Loucy (cell line): Measurements from ENCODE around the gene PKLR.

ENCODE experiments used
- H2AFZ ChIP-seq: fragments of 200-600 bp; sonication (generic); 2 replicates; pipeline ENCODE4 v1.6.0; 2016; ENCODE audit warnings: antibody characterized with exemption, mild to moderate bottlenecking, low read length, moderate library complexity
- H3F3A ChIP-seq: fragments of 200-600 bp; 2 replicates; pipeline ENCODE4 v1.6.0; 2016; ENCODE audit warnings: antibody characterized with exemption, low read depth, mild to moderate bottlenecking
- H3K27me3 ChIP-seq: fragments of 200-600 bp; sonication (generic); 2 replicates; pipeline ENCODE4 v1.6.1; 2014; ENCODE audit warnings: low read length, mild to moderate bottlenecking; ENCODE audit not compliant: insufficient read depth, poor library complexity, severe bottlenecking
- H3K36me3 ChIP-seq: fragments of 200-600 bp; sonication (generic); 2 replicates; pipeline ENCODE4 v1.6.1; 2016; ENCODE audit warnings: low read length; ENCODE audit not compliant: insufficient read depth
- H3K4me1 ChIP-seq: fragments of 200-600 bp; sonication (generic); 2 replicates; pipeline ENCODE4 v1.5.1; 2014; ENCODE audit warnings: low read length, mild to moderate bottlenecking; ENCODE audit not compliant: insufficient read depth, poor library complexity, severe bottlenecking
- H3K4me2 ChIP-seq: fragments of 200-600 bp; sonication (generic); 2 replicates; pipeline ENCODE4 v1.6.0; 2014; ENCODE audit warnings: antibody characterized with exemption, low read length, low read depth, mild to moderate bottlenecking; ENCODE audit not compliant: poor library complexity, severe bottlenecking
- H3K4me3 ChIP-seq: fragments of 200-600 bp; sonication (generic); 2 replicates; pipeline ENCODE4 v1.5.1; 2014; ENCODE audit warnings: low read length, mild to moderate bottlenecking, mixed read lengths; ENCODE audit not compliant: poor library complexity, severe bottlenecking
- H3K79me2 ChIP-seq: fragments of 200-600 bp; sonication (generic); 2 replicates; pipeline ENCODE4 v1.6.1; 2014; ENCODE audit warnings: low read length; ENCODE audit not compliant: insufficient read depth
- H3K9ac ChIP-seq: fragments of 200-600 bp; sonication (generic); 2 replicates; pipeline ENCODE4 v1.6.0; 2014; ENCODE audit warnings: mild to moderate bottlenecking, low read depth, low read length, moderate library complexity; ENCODE audit not compliant: poor library complexity, severe bottlenecking
- H3K9me2 ChIP-seq: fragments of 200-600 bp; sonication (generic); replicated peaks from 2 replicates; pipeline ENCODE4 v1.6.1; 2016; ENCODE audit warnings: low read depth, low read length, mixed read lengths
- H3K9me3 ChIP-seq: fragments of 200-600 bp; sonication (generic); 2 replicates; pipeline ENCODE4 v1.6.1; 2014; ENCODE audit warnings: mild to moderate bottlenecking, antibody characterized with exemption, low read length, low read depth; ENCODE audit not compliant: insufficient read depth
- H4K20me1 ChIP-seq: fragments of 200-600 bp; sonication (generic); 2 replicates; pipeline ENCODE4 v1.6.0; 2014; ENCODE audit warnings: antibody characterized with exemption, low read length, mild to moderate bottlenecking; ENCODE audit not compliant: insufficient read depth, poor library complexity, severe bottlenecking
- CTCF ChIP-seq: fragments of 200-600 bp; sonication (generic); conservative IDR thresholded peaks from 2 replicates; pipeline ENCODE4 v1.5.1; 2014; ENCODE audit warnings: mild to moderate bottlenecking, antibody characterized with exemption, low read length
- EZH2phosphoT487 ChIP-seq: fragments of 200-600 bp; IDR thresholded peaks from 2 replicates; pipeline ENCODE4 v1.6.1; 2018; ENCODE audit warnings: antibody characterized with exemption, mild to moderate bottlenecking, moderate library complexity, borderline replicate concordance

Gene PKLR

DNA sequence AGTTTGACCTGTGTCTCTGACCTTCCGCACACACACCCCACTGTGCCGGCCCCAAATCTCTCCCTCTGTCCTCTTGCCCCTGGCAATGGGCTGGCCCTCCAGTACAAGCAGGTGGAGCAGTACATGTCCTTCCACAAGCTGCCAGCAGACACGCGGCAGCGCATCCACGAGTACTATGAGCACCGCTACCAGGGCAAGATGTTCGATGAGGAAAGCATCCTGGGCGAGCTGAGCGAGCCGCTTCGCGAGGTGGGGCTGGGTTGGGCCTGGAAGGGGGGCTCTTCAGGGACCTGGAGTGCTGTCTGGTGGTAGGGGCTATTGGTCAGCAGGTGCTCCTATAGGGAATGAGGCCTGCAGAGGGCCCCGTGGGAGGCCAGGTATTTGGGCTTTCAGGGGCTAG is 16.2 kb downstream of the PKLR start:
- H4K20me1 ChIP-seq, result no peaks in the 10 kb centered on the region
- H3K9me2 ChIP-seq, result no peaks in the 10 kb centered on the region
- no peak overlapping the region for H3K4me2 ChIP-seq
- H3K79me2 ChIP-seq, result no peaks in the 10 kb centered on the region
- H3K9ac ChIP-seq, result no peak overlapping the region
- H3F3A ChIP-seq, result no peaks in the 10 kb centered on the region
- H2AFZ ChIP-seq, result no peak overlapping the region
- H3K4me3 ChIP-seq, result no peak overlapping the region
- no peaks in the 10 kb centered on the region for H3K36me3 ChIP-seq
- TF ChIP-seq CTCF, result no peak
- no peak for TF ChIP-seq EZH2phosphoT487
- no peaks in the 10 kb centered on the region for H3K27me3 ChIP-seq
- H3K4me1 ChIP-seq, result no peaks in the 10 kb centered on the region
- no peaks in the 10 kb centered on the region for H3K9me3 ChIP-seq

DNA sequence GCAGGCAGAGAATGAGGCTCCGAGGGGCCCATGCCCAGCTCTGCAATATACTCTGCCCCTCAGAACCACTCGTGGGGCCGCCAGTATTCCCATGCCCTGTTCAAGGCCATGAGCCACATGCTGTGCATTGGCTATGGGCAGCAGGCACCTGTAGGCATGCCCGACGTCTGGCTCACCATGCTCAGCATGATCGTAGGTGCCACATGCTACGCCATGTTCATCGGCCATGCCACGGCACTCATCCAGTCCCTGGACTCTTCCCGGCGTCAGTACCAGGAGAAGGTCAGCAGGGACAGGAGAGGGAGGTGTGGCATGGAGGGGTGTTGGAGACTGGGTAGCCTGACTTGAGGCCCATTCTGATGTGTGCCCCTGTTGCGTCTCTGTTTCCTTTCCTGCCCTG is 16.8 kb downstream of the PKLR start:
- H3K27me3 ChIP-seq, result no peaks in the 10 kb centered on the region
- H3K4me3 ChIP-seq, result no peak overlapping the region
- TF ChIP-seq CTCF, result no peak
- TF ChIP-seq EZH2phosphoT487, result no peak
- no peak overlapping the region for H3K9ac ChIP-seq
- no peaks in the 10 kb centered on the region for H3K36me3 ChIP-seq
- no peak overlapping the region for H2AFZ ChIP-seq
- no peaks in the 10 kb centered on the region for H4K20me1 ChIP-seq
- H3K4me2 ChIP-seq, result no peak overlapping the region
- H3K9me2 ChIP-seq, result no peaks in the 10 kb centered on the region
- H3K4me1 ChIP-seq, result no peaks in the 10 kb centered on the region
- no peaks in the 10 kb centered on the region for H3K79me2 ChIP-seq
- no peaks in the 10 kb centered on the region for H3K9me3 ChIP-seq
- no peaks in the 10 kb centered on the region for H3F3A ChIP-seq

GRCh38 chr1:155282488-155283091 is 18.6 kb downstream of the PKLR start:
- H3K4me1 ChIP-seq, result no peaks in the 10 kb centered on the region
- no peaks in the 10 kb centered on the region for H3F3A ChIP-seq
- no peak overlapping the region for H3K4me3 ChIP-seq
- TF ChIP-seq CTCF (no peak), EZH2phosphoT487 (no peak)
- H3K9me3 ChIP-seq, result no peaks in the 10 kb centered on the region
- H3K79me2 ChIP-seq, result no peaks in the 10 kb centered on the region
- H4K20me1 ChIP-seq, result peaks cover 3% of the 10 kb centered on the region
- H3K9ac ChIP-seq, result no peak overlapping the region
- no peak overlapping the region for H3K4me2 ChIP-seq
- H3K36me3 ChIP-seq, result no peaks in the 10 kb centered on the region
- no peaks in the 10 kb centered on the region for H3K9me2 ChIP-seq
- H2AFZ ChIP-seq, result no peak overlapping the region
- no peaks in the 10 kb centered on the region for H3K27me3 ChIP-seq
